NCI-H460 (cell line): ENCODE results near the gene FGFRL1. TPM values are rescaled to one million over a fixed set of nuclear protein-coding genes. Genes with fewer than 3 reads are reported as not detected.

Experiments
- DNase-seq: peaks from one replicate; pipeline ENCODE4 v3.0.0-alpha.2; 2016; ENCODE audit warnings: low read depth; ENCODE audit errors: extremely low read depth
- total RNA-seq: library from RNA; depleted of rRNA; stranded (reverse); fragments of >200 nt; shearing (Covaris generic); gene quantifications from 2 replicates; pipeline ENCODE4 v1.2.3, GENCODE V29; 2014; rRNA removed

FGFRL1 gene
- total RNA-seq, 1 experiment from 2014 or later = 16.8 TPM

- DNase-seq = no peak
Observed at GRCh38 chr4:1061056-1061700, 49.8 kb downstream of the FGFRL1 start.

DNA sequence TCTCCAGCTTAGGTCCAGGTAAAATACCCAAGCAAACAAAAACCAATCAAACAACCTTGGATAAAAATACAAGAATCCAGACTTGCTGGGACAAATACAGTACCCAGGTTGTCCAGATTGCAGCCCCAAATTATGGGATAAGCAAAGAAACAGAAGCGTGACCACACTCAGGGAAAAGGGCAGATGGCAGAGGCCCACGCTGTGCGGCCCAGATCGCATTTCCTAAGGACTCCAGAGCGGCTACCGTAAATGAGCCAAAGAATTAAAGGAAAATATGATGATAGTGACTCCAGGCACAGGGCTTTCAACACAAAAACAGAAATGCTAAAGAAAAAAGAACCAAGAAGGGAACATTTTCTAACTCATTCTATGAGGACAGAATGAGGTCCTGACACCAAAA lies 50.3 kb downstream of the FGFRL1 start:
- DNase-seq = no peak

DNA sequence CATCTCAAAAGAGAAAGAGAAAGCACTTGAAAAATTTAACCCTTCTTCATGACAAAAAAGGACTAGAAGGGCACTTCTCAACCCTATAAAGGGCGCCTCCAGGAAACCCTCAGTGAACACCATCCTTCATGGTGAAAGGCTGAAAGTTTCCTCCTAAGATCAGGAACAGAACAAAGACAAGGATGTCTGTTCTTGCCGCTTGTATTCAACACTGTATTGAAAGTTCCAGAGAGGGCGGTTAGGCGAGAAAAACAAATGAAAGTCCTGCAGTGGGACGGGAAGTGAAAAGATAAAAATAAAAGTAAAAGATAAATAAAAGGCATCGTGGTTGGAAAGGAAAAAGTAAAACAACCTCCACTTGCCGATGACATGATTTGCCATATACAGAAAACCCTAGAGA lies 51.0 kb downstream of the FGFRL1 start:
- DNase-seq = no peak

DNA sequence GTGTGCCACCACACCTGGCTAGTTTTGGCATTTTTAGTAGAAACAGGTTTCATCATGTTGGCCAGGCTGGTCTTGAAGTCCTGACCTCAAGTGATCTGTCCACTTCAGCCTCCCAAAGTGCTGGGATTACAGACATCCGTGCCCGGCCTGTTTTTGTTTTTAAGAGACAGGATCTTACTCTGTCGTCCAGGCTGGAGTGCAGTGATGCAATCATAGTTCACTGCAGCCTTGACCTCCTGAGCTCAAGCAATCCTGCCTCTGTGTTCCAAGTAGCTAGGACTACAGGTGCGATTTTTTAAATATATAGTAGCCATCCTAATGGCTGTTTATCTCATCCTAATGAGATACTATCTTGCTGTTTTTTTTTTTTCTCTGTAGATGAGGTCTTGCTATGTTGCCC lies 54.3 kb downstream of the FGFRL1 start:
- DNase-seq = no peak

DNA sequence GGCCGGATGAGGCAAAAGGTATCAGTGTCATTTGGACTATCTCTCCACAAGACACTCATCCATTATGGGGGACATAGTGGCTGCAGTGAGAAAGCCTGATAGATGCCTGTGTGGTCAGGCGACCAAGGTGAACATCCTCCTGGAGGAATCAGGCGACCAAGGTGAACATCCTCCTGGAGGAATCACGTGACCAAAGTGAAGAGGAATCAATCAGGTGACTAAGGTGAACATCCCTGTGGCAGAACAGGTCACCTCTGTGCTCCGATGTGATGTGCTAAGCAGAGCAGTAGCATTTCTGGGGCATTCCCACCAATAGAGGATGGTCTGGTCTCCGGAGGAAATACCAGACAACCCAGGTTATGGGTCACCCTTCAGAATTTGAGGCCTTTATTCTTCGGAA lies 58.0 kb downstream of the FGFRL1 start:
- no peak for DNase-seq

GRCh38 chr4:1072830-1073446 lies 61.5 kb downstream of the FGFRL1 start:
- peak; percentile 69 for DNase-seq

GRCh38 chr4:1074077-1074476 lies 62.7 kb downstream of the FGFRL1 start:
- no peak for DNase-seq

DNA sequence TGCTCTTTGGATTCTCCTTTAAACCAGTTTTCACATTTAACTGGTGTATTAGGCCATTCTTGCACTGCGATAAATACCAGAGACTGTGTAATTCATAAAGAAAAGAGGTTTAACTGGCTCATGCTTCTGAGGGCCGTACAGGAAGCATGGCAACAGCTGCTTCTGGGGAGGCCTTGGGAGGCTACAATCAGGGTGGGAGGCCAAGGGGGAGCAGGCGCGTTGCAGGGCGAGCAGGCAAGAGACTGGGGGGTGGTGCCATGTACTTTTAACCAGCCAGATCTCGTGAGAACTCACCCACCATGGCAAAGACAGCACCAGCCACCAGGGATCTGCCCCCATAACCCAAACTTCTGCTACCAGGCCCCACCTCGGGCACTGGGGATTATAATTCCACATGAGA lies 63.8 kb downstream of the FGFRL1 start:
- DNase-seq = no peak

GRCh38 chr4:1075809-1076699 lies 64.6 kb downstream of the FGFRL1 start:
- DNase-seq = no peak

Other genes with a start within 250 kb of the FGFRL1 start
- gene CPLX1, start 185.5 kb upstream of the FGFRL1 start, total RNA-seq = 0.10 and 0.61 TPM in 2 replicates
- gene GAK, start 79.3 kb upstream of the FGFRL1 start, total RNA-seq = 64.4 and 67.2 TPM in 2 replicates
- 8.1 and 11.2 TPM in 2 replicates for gene TMEM175, start 79.2 kb upstream of the FGFRL1 start, total RNA-seq
- gene DGKQ, start 38.1 kb upstream of the FGFRL1 start, total RNA-seq = 7.5 and 7.9 TPM in 2 replicates
- gene IDUA, start 24.6 kb upstream of the FGFRL1 start, total RNA-seq = 6.9 and 8.9 TPM in 2 replicates
- 0.61 and 1.1 TPM in 2 replicates for gene SLC26A1, start 18.2 kb upstream of the FGFRL1 start, total RNA-seq
- 9.9 and 13.3 TPM in 2 replicates for gene RNF212, start 101.9 kb downstream of the FGFRL1 start, total RNA-seq
- gene SPON2, start 161.0 kb downstream of the FGFRL1 start, total RNA-seq = 0.17 TPM in 1 of 2 replicates, not detected in the other
- gene CTBP1, start 237.5 kb downstream of the FGFRL1 start, total RNA-seq = 135 and 148 TPM in 2 replicates